Testis (tissue), 3 donors: Measurements from ENCODE around the gene HAPLN2. TPM values are rescaled to one million over a fixed set of nuclear protein-coding genes. Genes with fewer than 3 reads are reported as not detected.

ENCODE experiments used
- DNase-seq: peaks from one replicate; pipeline ENCODE4 v3.0.0-alpha.2; 2019
- H3K27ac ChIP-seq, 2 donors: fragments of 200-600 bp; sonication (generic); one replicate each; pipeline ENCODE4 v1.5.1; 2019
- H3K27me3 ChIP-seq: fragments of 200-600 bp; sonication (generic); one replicate; pipeline ENCODE4 v1.5.1; 2019
- H3K36me3 ChIP-seq: fragments of 200-600 bp; sonication (generic); one replicate; pipeline ENCODE4 v1.5.1; 2017; ENCODE audit warnings: low read depth; ENCODE audit errors: missing control alignments
- H3K4me1 ChIP-seq: fragments of 200-600 bp; sonication (generic); one replicate; pipeline ENCODE4 v1.5.1; 2019
- H3K4me3 ChIP-seq, 2 donors: fragments of 200-600 bp; sonication (generic); one replicate each; pipeline ENCODE4 v1.5.1; 2017 to 2019
- H3K9me3 ChIP-seq: fragments of 200-600 bp; sonication (generic); one replicate; pipeline ENCODE4 v1.5.1; 2017
- CTCF ChIP-seq, 3 experiments: fragments of 450-650 bp in 2 of 3; fragments of 200-600 bp in 1 of 3; sonication (generic) in 1 of 3; IDR thresholded peaks; one replicate each; pipeline ENCODE4 v1.5.1; 2016 to 2019; ENCODE audit warnings: antibody characterized with exemption in 3 of 3, mild to moderate bottlenecking in 2 of 3, moderate library complexity in 1 of 3
- POLR2A ChIP-seq: fragments of 450-650 bp; IDR thresholded peaks from one replicate; pipeline ENCODE4 v1.6.1; 2017; ENCODE audit warnings: antibody characterized with exemption, mild to moderate bottlenecking, moderate library complexity
- WGBS, 2 donors: methylation state at CpG; one replicate each; pipeline ENCODE4 v1.1.5; 2018; 5-methylcytosine and 5-hydroxymethylcytosine counted together
- intact Hi-C: fragments of 100-400 bp; cut with DNase I; formaldehyde crosslinking; loops from one replicate; pipeline ENCODE4 v1.15.1; 2023; ENCODE audit warnings: low total_unique reads
- polyA plus RNA-seq: library from polyadenylated mRNA; stranded (reverse); fragments of 350-450 nt; fragmentation: Illumina TruSeq; extraction: RNeasy Lipid Tissue Mini Kit (QIAGEN cat#74804); gene quantifications from one replicate; pipeline ENCODE4 v1.2.3, GENCODE V29; 2014; ENCODE audit warnings: low read depth, low replicate concordance; ENCODE audit not compliant: insufficient read depth
- total RNA-seq, 2 donors: library from RNA; depleted of rRNA; stranded (reverse); fragments of >200 nt; gene quantifications; one replicate each; pipeline ENCODE4 v1.2.3, GENCODE V29; 2016

The HAPLN2 gene
- total and polyA plus RNA-seq, 3 donors from 2014 or later: 1.5 to 6.0 (median 5.5) TPM

DNA sequence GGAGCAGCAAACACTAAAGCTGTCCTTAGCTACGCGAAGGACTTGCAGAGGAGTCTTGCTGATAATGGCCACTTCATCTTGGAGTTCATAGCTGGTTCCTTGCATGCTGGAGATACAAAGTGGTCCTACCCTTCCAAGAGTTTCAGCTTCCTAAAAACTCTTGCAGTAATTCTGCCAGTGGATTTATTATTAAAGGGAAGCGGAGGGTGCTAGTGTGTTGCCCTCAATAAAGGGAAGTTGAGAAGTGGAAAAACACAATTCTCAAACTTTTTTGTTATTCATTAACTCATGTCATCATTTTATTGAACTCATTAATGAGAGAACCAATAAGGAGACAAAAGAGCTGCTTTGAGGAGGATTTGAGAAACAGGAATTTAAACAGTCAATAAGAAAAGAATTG lies 6.5 kb upstream of the HAPLN2 start:
- Histone ChIP-seq H3K4me1 (peaks cover 11% of the 10 kb centered on the region), H3K9me3 (no peaks in the 10 kb centered on the region), H3K4me3 (no peak overlapping the region), H3K27me3 (no peaks in the 10 kb centered on the region), H3K36me3 (no peaks in the 10 kb centered on the region), H3K27ac (no peak overlapping the region)
- WGBS, 2 donors: 68 to 87% methylated on average over 3 of the region's 3 CpGs
- intact Hi-C loops: no loop called here
- no peak for TF ChIP-seq CTCF (IDR thresholded peaks at IDR 0.05)
- no peak for TF ChIP-seq POLR2A
- no peak for DNase-seq

DNA sequence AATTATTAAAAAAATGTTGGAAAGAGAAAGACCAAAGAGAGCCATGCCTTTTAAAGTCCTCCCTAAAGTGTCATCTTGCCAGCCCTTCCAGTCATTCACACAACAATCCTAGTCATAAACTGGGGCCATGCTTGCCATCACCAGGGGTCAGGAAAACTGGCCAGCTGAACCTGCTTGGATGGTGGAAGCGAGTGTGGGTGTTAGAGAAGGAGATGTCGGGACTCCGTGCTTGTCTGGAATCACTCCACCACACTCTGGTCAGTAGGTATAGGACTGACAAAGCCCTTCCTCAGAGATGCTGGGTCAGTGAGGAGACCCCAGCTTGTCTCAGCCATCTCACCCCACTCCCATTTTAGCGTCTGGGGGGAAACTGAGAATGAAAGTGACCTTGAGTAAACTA lies 3.3 kb upstream of the HAPLN2 start:
- WGBS, 2 donors: 27 to 31% methylated on average over 4 of the region's 4 CpGs
- H3K27ac ChIP-seq: peak overlapping the region; percentile 43 to 76
- no peaks in the 10 kb centered on the region for H3K27me3 ChIP-seq
- intact Hi-C loops: no loop called here
- TF ChIP-seq POLR2A (no peak), CTCF (IDR thresholded peaks at IDR 0.05) (no peak)
- H3K9me3 ChIP-seq: no peaks in the 10 kb centered on the region
- no peaks in the 10 kb centered on the region for H3K36me3 ChIP-seq
- H3K4me1 ChIP-seq: peaks cover 13% of the 10 kb centered on the region
- H3K4me3 ChIP-seq: no peak overlapping the region
- no peak for DNase-seq

GRCh38 chr1:156616463-156616862 lies 2.8 kb upstream of the HAPLN2 start:
- TF ChIP-seq POLR2A: no peak
- Histone ChIP-seq H3K27ac (peak overlapping the region; percentile 43 to 76), H3K9me3 (no peaks in the 10 kb centered on the region), H3K4me1 (peaks cover 13% of the 10 kb centered on the region), H3K27me3 (no peaks in the 10 kb centered on the region), H3K36me3 (no peaks in the 10 kb centered on the region), H3K4me3 (no peak overlapping the region)
- intact Hi-C loops: no loop called here
- 16 to 25% methylated on average over 5 of the region's 5 CpGs for WGBS, 2 donors
- peak; percentile 69 for DNase-seq

GRCh38 chr1:156619582-156619955 lies 354 bp downstream of the HAPLN2 start:
- peaks cover 20% of the 10 kb centered on the region for H3K4me1 ChIP-seq
- TF ChIP-seq POLR2A (no peak), CTCF (IDR thresholded peaks at IDR 0.05) (no peak)
- WGBS, 2 donors: 49 to 50% methylated on average over 6 of the region's 6 CpGs
- intact Hi-C loops: no loop called here
- no peaks in the 10 kb centered on the region for H3K27me3 ChIP-seq
- no peaks in the 10 kb centered on the region for H3K36me3 ChIP-seq
- no peak overlapping the region for H3K4me3 ChIP-seq
- H3K27ac ChIP-seq: no peak overlapping the region
- no peak for DNase-seq
- no peaks in the 10 kb centered on the region for H3K9me3 ChIP-seq

DNA sequence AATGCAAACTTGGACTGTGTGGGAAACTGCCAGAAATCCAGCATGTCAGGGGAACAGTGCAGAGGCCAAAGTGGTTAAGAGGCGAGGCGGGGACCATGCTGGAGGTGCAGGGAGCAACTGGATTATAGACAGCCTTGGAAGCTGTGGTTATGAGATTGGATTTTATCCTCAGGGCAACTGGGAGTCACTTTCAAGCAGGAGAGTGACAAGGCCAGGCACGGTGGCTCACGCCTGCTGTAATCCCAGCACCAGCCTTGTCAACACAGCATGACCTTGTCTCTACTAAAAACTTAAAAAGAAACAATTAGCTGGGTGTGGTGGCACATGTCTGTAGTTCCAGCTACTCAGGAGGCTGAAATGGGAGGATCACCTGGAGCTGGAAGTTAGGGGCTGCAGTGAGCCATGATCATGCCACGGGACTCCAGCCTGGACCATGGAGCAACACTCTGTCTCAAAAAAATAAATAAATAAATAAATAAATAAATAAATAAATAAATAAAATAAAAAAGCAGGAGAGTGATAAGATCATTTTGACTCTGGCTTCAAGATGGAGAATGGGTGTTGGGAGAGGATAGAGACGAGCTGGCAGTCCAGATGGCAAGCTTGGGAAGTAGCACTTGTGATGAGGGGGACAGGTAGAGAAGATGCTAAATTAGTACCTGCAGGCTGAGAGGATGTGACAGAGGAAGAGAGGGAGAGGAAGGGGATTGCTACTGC lies 3.5 kb downstream of the HAPLN2 start:
- Histone ChIP-seq H3K4me3 (no peak overlapping the region), H3K36me3 (no peaks in the 10 kb centered on the region), H3K9me3 (no peaks in the 10 kb centered on the region), H3K27me3 (no peaks in the 10 kb centered on the region), H3K27ac (no peak overlapping the region), H3K4me1 (peaks cover 20% of the 10 kb centered on the region)
- TF ChIP-seq POLR2A: no peak
- no peak for TF ChIP-seq CTCF (IDR thresholded peaks at IDR 0.05)
- intact Hi-C loops: no loop called here
- DNase-seq: no peak
- 62 to 86% methylated on average over 4 to 6 of the region's 6 CpGs for WGBS, 2 donors
